GM19452 (cell line): Measurements from ENCODE around the gene ACACB.
"Not testable (repeated sequence)": the region's sequence is repeated elsewhere in the genome, so short reads cannot be mapped to it uniquely, and the experiment has no call there.

ENCODE experiments used
- ATAC-seq: cut with Tn5 transposase; IDR thresholded peaks from one replicate; pipeline ENCODE4 v1.9.1; 2021; ENCODE audit not compliant: unreplicated experiment

Gene ACACB

DNA sequence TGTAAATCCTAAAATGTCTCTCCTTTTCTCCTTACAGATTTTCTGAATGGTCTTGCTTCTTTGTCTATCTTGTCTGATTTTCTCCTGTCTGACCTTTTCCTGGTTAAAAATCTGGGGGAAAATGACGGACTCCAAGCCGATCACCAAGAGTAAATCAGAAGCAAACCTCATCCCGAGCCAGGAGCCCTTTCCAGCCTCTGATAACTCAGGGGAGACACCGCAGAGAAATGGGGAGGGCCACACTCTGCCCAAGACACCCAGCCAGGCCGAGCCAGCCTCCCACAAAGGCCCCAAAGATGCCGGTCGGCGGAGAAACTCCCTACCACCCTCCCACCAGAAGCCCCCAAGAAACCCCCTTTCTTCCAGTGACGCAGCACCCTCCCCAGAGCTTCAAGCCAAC, 23.0 kb downstream of the ACACB start:
- no peak for ATAC-seq

DNA sequence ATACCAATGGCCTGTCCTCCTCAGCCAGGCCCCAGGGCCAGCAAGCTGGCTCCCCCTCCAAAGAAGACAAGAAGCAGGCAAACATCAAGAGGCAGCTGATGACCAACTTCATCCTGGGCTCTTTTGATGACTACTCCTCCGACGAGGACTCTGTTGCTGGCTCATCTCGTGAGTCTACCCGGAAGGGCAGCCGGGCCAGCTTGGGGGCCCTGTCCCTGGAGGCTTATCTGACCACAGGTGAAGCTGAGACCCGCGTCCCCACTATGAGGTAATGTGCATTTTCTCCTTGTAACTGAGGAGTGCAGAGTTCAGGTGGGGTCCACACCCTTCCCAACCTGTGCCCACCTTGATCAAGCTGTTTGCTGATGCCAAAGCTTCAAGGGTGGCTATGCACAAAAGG, 23.4 kb downstream of the ACACB start:
- no peak for ATAC-seq

DNA sequence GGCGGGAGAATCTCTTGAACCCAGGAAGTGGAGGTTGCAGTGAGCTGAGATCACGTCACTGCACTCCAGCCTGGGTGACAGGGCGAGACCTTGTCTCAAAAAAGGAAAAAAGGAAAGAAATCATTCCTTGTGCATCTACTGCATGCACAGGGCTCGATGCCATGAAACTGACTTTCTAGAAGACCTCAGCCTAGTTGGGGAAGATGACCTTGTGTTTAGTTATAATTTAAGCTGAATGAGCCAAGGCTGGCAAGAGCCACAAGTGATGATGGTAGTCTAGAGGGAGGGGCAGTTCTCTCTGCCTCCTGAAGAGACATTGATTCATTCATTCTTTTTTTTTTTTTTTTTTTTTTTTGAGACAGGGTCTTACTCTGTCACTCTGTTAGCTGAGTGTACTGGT, 24.2 kb downstream of the ACACB start:
- no peak for ATAC-seq

DNA sequence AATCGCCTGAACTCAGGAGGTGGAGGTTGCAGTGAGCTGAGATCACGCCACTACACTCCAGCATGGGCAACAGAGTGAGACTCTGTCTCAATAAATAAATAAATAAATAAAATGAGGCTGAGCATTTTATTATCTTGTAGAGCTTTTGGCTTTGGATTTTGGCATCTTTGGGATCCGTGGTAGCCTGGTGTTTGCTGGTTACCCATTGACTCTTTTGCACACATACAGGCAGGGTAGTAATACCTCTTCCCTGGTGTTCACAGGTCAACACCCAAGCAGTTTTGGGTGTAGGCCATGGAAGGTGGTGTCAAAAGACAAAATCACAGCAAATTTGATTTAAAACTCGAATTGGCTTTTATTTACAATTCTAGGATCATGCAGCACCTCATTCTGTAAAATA, 27.8 kb downstream of the ACACB start:
- no peak for ATAC-seq

DNA sequence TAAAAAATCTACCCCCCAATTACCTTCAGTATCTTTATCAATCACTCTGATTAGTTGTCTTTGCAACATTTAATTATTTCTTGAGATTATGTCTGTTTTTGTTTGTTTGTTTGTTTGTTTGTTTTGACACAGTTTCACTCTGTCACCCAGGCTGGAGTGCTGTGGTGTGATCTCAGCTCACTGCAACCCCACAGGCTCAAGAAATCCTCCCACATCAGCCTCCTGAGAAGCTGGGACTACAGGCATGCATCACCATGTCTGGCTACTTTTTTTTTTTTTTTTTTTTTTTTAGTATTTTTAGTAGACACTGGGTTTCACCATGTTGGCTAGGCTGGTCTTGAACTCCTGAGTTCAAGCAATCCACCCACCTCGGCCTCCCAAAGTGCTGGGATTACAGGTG, 30.7 kb downstream of the ACACB start:
- not testable (repeated sequence) for ATAC-seq

GRCh38 chr12:109147954-109148353, 31.6 kb downstream of the ACACB start:
- ATAC-seq: no peak

GRCh38 chr12:109150124-109150640, 33.8 kb downstream of the ACACB start:
- ATAC-seq: no peak

GRCh38 chr12:109151457-109151856, 35.1 kb downstream of the ACACB start:
- no peak for ATAC-seq

DNA sequence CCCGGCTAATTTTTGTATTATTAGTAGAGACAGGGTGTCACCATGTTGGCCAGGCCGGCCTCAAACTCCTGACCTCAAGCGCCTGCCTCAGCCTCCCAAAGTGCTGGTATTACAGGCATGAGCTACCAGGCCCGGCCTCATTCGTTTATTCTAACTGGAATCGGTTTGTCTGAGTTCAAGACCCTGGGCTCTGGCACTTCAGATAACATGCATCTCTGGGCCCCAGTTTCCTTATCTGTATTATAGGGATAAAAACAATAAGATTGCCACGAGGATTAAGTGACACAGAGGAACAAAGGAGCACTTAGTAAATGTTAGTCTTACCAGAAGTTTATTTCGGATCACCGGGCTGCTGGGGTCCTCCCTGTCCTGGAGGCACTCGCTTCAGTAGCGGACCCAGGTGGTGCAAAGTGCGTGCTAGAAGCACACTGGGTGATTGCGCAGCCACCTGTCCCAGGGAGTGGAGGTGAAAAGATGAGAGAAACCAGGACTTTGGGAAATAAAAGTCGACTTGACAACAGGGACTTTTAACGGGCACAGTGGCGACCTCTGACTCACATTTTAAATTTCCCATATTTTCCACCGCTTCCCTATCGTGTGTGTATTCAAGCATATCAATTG, 37.5 kb downstream of the ACACB start:
- ATAC-seq: no peak

- peak; percentile 84 for ATAC-seq
Measured at GRCh38 chr12:109154451-109155438, 38.4 kb downstream of the ACACB start.

GRCh38 chr12:109156036-109156435, 39.6 kb downstream of the ACACB start:
- ATAC-seq: no peak

DNA sequence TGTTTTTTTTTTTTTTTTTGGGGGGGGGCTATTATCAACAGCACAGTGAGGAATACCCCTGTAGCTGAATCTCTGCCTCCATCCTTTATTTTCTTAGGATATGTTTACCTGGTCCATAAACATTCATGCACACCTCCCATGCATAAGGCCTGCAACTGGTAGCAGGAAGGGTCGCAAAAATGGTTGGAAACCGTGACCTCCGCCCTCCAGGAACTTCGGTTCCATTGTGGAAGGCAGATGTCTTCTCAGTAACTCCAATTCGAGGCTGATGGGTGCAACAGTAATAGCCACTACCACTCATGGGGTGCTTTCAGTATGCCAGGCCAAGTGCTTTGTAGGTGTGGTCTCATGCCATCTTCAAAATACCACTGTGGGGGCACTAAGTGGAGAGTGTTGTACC, 40.2 kb downstream of the ACACB start:
- no peak for ATAC-seq

- ATAC-seq: no peak
Measured at GRCh38 chr12:109157986-109158385, 41.6 kb downstream of the ACACB start.

DNA sequence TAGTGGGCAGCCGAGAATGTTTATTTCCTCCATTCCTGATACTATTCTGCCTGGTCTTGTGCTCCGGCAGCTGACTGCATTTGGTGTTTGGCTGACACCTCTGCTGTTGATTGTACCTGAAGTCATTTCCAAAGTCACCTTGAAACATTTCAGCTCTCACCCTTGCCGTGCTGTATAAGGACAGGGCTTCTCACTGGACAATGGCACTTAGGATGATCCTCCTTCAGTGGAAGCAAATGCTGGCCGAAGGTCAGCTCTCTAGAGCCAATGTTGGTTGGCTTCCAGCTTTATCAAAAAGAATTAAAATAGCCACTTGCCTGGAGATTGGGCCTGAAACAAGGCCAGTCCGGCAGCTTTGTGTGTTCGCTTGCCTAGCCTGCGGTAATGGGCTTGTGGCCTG, 44.0 kb downstream of the ACACB start:
- no peak for ATAC-seq

GRCh38 chr12:109160873-109161272, 44.5 kb downstream of the ACACB start:
- ATAC-seq: no peak

DNA sequence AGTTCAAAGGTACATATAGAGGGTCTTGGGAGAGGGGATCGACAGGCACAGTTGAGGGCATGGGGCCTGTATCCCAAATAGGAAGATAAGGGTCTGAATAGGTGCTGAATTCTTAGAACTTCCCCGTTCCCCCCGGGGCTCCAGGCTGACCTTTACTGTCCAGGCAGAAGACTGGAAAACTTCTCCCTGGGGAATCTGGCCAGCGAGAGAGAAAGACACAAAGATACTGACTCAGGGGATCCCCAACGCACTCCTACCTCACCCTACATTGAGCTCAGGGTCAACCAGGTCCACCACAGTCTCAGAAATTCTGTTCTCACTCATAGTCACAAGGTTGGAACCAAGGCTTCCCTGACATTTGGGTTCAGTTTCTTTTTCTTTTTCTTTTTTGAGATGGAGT, 46.2 kb downstream of the ACACB start:
- ATAC-seq: no peak

GRCh38 chr12:109163167-109163566, 46.8 kb downstream of the ACACB start:
- ATAC-seq: no peak

GRCh38 chr12:109165599-109165998, 49.2 kb downstream of the ACACB start:
- ATAC-seq: no peak

GRCh38 chr12:109166371-109166770, 50.0 kb downstream of the ACACB start:
- ATAC-seq: no peak

DNA sequence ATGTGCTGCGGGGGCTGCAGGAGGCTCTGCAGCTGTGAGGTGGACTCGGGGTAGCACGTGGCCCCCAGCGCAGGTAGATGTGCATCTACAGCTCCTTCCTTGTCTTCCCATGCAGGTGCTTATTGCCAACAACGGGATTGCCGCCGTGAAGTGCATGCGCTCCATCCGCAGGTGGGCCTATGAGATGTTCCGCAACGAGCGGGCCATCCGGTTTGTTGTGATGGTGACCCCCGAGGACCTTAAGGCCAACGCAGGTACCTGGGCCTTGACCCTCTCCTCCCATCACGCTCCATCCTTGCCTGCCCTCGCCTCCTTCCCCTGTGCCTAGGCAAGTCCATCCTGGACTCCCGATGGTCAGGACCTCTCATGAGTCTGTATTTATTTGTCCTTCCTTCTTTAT, 51.4 kb downstream of the ACACB start:
- no peak for ATAC-seq

GRCh38 chr12:109169262-109169661, 52.9 kb downstream of the ACACB start:
- ATAC-seq: no peak

GRCh38 chr12:109169686-109170085, 53.3 kb downstream of the ACACB start:
- ATAC-seq: no peak
